HG03354 (cell line): ENCODE results near the gene ZFP64.
"Not testable (repeated sequence)": the region's sequence is repeated elsewhere in the genome, so short reads cannot be mapped to it uniquely, and the experiment has no call there.

Experiments
- ATAC-seq: cut with Tn5 transposase; IDR thresholded peaks from one replicate; pipeline ENCODE4 v1.9.1; 2021; ENCODE audit warnings: mild to moderate bottlenecking; ENCODE audit not compliant: unreplicated experiment, poor library complexity, severe bottlenecking

Gene ZFP64

DNA sequence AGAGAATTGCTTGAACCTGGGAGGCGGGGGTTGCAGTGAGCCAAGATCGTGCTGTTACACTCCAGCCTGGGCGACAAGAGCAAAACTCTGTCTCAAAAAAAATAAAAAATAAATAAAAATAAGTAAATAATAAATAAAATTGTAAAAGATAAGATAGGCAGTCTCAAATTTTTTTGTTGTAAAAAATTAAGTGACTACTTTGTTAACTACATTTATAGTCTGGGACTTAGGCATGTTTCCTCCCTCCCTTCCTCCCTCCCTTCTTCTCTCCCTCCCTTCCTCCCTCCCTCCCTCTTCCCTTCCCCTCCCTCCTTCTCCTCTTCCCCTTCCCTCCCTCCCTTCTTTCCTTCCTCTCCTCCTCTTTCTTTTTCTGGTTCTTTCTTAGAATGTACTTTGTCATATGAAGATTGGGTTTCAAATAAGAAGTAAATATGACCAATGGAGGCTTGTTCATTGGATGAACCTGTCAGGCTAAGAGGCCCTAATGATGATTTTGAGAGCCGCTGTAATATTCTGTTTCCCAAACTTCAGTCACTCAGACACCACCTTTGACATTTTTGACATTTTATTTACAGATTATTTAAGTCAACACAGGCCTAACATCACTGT lies 24.2 kb downstream of the ZFP64 start:
- ATAC-seq, result no peak

- no peak for ATAC-seq
These were observed 25.4 kb downstream of the ZFP64 start for GRCh38 chr20:52166150-52166549.

DNA sequence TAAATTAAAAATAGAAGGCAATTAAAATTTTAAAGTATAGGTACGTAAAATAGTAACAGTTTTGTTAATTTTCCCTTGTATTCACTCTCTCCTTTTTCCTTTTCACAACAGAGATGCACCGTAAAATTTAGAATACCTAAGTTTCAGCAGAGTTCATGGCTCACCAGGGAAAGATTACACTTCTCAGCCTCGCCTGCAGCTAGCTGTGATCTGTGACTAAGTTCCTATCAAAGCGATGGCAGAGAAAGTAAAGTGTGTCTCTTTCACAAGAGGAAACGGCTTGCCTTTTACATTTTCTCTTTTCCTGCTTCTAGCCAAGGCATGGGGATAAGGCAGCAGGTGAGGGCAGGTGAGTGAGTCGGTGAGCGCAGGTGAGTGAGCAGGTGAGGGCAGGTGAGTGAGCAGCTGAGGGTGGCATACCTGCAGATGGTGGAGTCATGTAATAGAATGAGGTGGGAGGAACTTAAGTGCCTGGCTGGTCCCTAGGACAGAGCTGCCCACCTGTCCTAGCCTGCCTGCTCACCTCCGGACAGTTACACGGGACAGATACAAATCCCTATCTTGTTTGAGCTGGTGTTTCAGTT lies 30.9 kb downstream of the ZFP64 start:
- no peak for ATAC-seq

DNA sequence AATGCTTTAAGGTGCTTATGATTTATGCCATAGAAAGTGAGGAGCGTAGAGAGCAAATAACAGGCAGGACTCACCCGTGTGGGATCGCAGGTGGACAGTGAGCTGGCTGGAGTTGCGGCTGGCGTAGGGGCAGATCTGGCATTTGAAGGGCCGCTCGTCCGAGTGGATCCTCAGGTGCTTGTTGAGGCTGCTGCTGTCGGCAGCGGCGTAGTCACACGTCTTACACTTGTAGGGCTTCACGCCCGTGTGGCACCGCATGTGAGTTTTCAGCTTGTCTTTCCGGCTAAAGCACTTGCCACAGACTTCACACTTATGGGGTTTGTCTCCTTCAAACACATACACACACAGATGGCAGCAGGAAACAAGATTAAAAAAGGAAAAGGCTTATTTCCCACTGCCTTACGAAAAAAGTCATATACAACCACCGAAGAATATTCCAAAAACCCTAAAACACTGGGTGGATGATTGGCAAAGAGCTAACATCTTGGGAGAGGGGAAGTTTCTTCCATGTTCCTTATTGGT lies 31.5 kb downstream of the ZFP64 start:
- no peak for ATAC-seq

- ATAC-seq, result no peak
These were observed 37.0 kb downstream of the ZFP64 start for GRCh38 chr20:52154575-52154974.

DNA sequence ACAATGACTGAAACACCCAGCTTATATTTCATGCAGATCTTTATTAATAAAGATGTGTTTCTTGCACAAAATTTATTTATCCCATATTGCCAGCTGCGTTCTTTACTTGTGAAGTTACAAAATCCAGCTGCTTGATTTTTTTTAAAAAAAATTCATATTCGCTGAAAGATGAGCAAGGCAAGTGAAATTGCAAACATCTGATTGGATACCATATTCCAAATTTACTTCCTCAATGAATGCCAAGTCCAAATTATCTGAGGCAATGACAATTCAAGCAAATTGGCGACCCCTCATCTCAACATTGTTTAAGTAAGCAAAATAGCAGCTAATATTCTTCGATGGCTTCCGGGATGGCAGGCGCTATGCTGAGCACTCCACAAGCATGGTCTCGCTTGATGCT lies 37.7 kb downstream of the ZFP64 start:
- no peak for ATAC-seq

GRCh38 chr20:52152921-52153320 lies 38.7 kb downstream of the ZFP64 start:
- ATAC-seq, result no peak

DNA sequence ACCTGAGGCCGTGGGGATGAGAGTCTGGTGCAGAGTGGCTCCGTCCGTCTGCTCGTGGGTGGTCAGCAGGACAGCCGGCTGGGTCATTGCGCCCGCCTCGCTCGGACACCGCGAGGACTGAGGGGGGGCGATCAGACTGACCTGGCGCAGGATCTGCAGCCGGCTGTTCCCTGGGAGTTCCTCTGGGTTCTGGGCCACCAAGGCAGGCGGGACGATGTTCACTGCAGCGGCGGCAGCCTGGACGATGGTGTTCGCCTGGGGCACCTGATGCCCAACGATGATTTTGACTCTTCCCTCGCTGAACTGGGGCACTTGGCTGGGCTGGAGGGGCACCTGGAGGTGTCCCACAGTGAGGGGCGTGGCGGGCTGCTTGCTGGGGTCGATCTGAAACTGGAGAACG lies 39.2 kb downstream of the ZFP64 start:
- no peak for ATAC-seq

- ATAC-seq, result peak; percentile 63
These were observed 40.9 kb downstream of the ZFP64 start for GRCh38 chr20:52150440-52151258.

DNA sequence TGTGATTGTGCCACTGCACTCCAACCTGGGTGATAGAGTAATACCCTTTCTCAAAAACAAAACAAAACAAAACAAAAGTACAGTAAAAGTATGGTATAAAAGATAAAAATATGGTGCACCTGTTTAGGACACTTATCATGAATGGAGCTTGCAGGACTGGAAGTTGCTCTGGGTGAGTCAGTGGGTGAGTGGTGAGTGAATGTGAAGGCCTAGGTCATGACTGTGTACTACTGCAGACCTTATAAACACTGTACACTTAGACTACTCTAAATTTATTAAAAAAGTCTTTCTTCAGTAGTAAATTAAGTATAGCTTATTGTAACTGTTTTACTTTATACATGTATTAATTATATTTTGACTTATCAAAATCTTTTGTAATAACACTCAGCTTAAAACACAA lies 46.0 kb downstream of the ZFP64 start:
- no peak for ATAC-seq

DNA sequence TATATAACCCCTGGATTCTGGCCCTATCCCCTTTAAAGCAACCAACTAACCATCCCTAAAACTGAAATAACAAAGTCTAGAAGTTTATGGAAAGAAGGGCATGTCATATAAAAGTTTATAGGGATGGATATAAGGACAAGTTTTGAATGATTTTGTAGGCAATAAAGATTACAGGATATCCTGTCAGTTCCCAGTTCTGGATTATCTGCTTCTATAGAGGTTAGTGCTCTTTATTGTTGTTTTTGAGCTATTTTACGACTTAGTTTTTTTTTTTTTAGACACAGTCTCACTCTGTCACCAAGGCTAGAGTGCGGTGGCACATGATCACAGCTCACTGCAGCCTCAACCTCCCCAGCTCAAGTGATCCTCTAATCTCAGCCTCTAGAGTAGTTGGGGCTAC lies 48.3 kb downstream of the ZFP64 start:
- no peak for ATAC-seq

- no peak for ATAC-seq
These were observed 48.8 kb downstream of the ZFP64 start for GRCh38 chr20:52142757-52143156.

GRCh38 chr20:52139986-52140385 lies 51.6 kb downstream of the ZFP64 start:
- ATAC-seq, result no peak

DNA sequence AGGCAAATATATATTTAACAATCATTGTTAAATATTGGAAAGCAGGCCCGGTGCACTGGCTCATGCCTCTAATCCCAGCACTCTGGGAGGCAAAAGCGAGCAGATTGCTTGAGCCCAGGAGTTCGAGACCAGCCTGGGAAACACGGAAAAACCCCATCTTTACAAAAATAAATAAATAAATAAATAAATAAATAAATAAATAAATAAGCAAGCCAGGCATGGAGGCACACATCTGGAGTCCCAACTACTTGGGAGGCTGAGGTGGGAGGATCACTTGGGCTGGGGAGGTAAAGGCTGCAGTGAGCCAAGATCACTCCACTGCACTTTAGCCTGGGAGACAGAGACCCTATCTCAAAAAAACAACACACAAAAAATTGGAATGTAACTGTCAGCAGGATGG lies 53.7 kb downstream of the ZFP64 start:
- ATAC-seq, result no peak

GRCh38 chr20:52133714-52134113 lies 57.9 kb downstream of the ZFP64 start:
- ATAC-seq, result not testable (repeated sequence)

DNA sequence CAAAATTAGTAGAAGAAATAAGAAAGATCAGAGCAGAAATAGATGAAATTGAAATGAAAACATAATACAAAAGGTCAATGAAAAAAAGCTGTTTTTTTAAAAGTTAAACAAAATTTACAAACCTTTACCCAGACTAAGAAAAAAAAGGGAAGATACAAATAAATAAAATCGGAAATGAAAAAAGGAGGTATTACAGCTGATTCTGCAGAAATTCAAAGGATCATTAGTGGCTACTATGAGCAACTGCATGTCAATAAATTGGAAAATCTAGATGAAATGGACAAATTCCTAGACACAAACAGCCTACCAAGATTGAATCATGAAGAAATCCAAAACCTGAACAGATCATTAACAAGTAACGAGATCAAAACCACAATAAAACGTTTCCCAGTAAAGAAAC lies 59.2 kb downstream of the ZFP64 start:
- no peak for ATAC-seq

- no peak for ATAC-seq
These were observed 60.4 kb downstream of the ZFP64 start for GRCh38 chr20:52131048-52131643.

- ATAC-seq, result no peak
These were observed 61.2 kb downstream of the ZFP64 start for GRCh38 chr20:52130406-52130805.

- no peak for ATAC-seq
These were observed 62.0 kb downstream of the ZFP64 start for GRCh38 chr20:52129611-52130010.

GRCh38 chr20:52127309-52127708 lies 64.3 kb downstream of the ZFP64 start:
- ATAC-seq, result no peak

DNA sequence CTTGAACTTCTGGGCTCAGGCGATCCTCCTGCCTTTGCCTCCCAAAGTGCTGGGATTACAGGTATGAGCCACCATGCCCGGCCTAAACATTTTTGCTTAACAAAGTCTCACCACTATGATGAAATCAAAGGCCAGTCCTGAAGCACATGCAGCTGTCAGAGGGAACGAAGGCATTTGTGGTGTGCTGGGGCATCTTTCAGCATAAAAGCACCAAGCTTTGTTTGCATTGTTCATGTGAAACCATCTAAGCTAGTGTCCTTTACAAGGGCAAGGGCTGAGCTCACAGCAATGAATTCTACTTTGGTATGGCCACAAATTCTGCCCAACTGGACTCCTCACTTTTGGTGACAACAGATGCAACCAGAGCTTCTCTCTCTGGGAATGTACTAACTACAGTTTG lies 66.8 kb downstream of the ZFP64 start:
- ATAC-seq, result no peak
